ENCODE measurements around the gene SLC10A7. TPM values are rescaled to one million over a fixed set of nuclear protein-coding genes. Genes with fewer than 3 reads are reported as not detected.

The SLC10A7 gene
- total RNA-seq, 1 donor from 2014 or later: 30.6 TPM

- DNase-seq (ENCODE audit: low spot score): no peak
Measured at GRCh38 chr4:146214238-146214637, 307.5 kb downstream of the SLC10A7 start, which contains the start of gene REELD1. Gene REELD1, plus strand, starts transcription at chr4:146214538. Its CDS starts 2,415 bp downstream, at chr4:146216953.

GRCh38 chr4:146212781-146213180 lies 309.0 kb downstream of the SLC10A7 start:
- DNase-seq (ENCODE audit: low spot score): no peak

- no peak for DNase-seq (ENCODE audit: low spot score)
Measured at GRCh38 chr4:146211440-146211839, 310.3 kb downstream of the SLC10A7 start.

GRCh38 chr4:146210890-146211289 lies 310.9 kb downstream of the SLC10A7 start:
- DNase-seq (ENCODE audit: low spot score): no peak

- DNase-seq (ENCODE audit: low spot score): no peak
Measured at GRCh38 chr4:146207410-146207809, 314.3 kb downstream of the SLC10A7 start.

Other genes starting within 250 kb of the SLC10A7 start
- 5.3 TPM for gene POU4F2, start 117.0 kb upstream of the SLC10A7 start, total RNA-seq (ENCODE audit: insufficient read depth, low replicate concordance)

Measured in umbilical cord (tissue), 2 donors.